HG03280 (cell line): ENCODE data around the gene FAM25A.
"Not testable (repeated sequence)": the region's sequence is repeated elsewhere in the genome, so short reads cannot be mapped to it uniquely, and the experiment has no call there.

Experiments used
- ATAC-seq: cut with Tn5 transposase; IDR thresholded peaks from one replicate; pipeline ENCODE4 v1.9.1; 2021; ENCODE audit warnings: mild to moderate bottlenecking, moderate library complexity; ENCODE audit not compliant: unreplicated experiment

Gene FAM25A

DNA sequence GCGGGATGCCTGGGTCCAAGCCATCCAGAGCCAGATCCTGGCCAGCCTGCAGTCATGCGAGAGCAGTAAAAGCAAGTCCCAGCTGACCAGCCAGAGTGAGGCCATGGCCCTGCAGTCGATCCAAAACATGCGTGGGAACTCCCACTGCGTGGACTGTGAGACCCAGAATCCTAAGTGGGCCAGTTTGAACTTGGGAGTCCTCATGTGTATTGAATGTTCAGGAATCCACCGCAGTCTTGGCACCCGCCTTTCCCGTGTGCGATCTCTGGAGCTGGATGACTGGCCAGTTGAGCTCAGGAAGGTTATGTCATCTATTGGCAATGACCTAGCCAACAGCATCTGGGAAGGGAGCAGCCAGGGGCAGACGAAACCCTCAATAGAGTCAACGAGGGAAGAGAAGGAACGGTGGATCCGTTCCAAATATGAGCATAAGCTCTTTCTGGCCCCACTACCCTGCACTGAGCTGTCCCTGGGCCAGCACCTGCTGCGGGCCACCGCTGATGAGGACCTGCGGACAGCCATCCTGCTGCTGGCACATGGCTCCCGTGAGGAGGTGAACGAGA is 10.9 kb upstream of the FAM25A start:
- not testable (repeated sequence) for ATAC-seq

GRCh38 chr10:87013528-87013927 is 6.6 kb upstream of the FAM25A start:
- not testable (repeated sequence) for ATAC-seq

DNA sequence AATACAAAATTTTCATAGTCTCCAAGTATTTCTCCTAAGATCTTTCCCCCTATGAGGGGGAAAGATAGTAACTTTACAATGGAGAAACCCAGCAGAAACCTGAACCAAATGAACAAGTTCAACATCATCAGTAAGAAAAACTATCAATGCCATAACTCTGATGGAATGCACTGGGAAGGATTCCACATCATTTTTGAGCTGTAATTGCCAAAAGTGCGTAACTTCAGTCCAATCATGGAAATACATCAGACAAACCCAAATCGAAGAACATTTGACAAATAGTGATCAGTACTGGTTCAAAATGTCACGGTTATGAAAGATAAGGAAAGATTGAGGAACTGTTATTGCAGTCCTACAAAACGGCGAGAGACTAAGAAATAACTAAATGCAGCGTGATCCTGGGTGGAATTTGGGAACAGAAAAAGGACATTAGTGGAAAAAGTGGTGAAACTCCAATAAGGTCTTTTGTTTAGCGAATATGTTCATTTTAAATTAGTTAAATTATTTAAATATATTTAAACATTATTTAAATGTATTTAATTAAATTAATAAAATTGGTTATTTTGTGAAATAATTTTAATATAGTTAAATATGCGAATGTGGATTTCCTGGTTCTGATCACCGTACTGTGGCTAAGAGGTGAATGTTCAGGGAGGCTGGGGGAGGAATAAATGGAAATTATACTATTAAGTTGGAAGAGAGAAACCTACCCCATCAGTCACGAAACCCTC is 4.9 kb upstream of the FAM25A start:
- not testable (repeated sequence) for ATAC-seq

- ATAC-seq = not testable (repeated sequence)
Observed at GRCh38 chr10:87018127-87018526, 2.0 kb upstream of the FAM25A start.

DNA sequence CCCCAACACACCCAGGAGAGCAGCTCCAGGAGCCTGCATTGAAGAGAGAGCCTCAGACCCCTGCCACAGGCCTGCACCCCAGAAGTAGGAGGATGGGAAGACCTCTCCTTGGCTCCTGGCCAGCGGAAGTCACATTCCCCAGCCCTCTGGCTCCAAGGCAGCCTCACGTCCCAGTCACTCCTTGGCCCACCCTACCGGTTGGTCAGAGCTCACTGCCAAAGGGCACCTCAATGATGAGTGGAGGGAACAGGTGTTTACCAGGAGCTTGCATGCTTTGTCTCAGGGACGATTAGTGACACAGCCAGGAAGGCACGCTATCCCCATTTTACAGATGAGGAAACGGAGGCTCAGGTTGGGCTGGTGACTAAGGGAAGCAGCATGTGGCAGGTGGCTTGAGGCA is 1.0 kb upstream of the FAM25A start:
- not testable (repeated sequence) for ATAC-seq

DNA sequence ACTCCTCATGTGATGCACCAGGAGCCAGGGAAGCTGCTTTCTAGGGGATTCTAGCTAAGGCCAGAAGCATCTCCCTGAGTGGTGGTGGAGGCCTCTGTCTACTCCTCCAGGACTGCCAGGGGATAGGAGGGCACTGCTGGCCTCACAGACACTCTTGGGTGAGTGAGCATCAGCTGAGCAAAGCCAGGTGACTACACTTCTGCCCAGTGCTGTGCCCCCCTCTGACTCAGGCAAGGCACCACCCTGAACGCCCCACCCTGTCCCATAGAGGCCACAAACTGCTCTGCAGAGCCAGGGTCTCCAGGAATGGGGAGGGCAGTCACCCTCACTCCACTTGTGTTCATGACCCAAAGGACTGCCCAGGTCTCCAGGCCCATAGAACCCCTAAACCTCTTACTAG is 590 bp upstream of the FAM25A start:
- ATAC-seq = not testable (repeated sequence)

DNA sequence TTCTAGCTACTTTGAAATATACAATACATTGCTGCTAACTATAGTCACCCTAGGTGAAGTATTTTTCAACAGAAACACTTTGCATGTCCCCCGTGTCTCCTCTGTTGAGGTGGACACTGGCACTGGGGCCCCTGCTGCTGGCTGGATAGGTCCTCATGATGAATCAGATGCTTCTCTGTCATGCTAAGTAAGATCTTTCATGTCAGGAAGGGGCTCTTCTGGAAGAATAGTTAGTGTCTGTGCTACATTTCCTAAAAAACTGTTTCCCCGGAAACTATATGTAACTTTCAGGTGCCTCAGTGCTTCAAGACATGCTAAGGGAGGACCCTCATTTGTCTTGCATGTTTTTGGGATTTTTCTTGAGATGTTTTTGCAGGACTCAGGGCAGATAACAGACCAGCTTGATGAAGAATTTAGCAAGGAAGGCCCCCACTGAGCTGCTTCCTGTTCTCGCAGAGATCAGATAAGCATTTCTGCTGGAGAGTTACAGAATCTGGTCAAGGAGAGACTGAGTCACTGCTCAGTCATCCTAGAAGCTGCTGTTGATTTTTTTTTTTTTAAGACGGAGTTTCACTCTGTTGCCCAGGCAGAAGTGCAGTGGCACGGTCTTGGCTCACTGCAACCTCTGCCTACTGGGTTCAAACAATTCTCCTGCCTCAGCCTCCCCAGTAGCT is 5.3 kb downstream of the FAM25A start:
- not testable (repeated sequence) for ATAC-seq

DNA sequence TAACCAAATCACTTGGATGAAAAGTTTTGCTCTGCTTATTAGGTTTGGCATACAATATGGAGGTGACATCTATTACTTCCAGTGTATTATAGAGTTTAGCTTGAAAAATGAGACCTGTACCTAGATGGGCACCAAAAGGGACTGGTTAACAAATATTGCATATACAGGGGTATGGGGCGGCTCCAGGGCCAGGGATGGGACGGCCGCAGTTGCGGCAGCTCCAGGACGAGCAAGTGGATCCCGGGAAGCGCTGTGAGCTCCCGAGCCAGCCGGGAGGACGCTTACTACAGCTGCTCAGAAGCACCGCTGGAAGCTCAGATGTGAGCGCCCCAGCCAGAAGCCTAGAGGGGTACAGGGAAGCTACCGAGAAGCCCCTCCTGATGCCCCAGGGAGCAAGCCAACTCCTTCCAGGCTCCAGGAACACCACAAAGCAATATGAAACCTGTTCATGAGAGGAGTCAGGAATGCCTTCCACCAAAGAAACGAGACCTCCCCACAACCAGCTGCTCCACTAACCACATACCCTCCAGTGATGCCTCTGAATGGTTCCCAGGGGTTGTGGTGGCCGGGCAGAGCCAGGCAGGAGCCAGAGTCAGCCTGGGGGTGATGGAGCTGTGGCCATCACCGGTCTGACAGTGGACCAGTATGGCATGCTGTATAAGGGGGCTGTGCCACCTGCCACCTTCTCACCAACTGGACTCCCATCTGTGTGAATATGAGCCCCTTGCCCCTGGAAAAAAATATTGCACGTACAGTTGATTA is 6.8 kb downstream of the FAM25A start:
- ATAC-seq = not testable (repeated sequence)

DNA sequence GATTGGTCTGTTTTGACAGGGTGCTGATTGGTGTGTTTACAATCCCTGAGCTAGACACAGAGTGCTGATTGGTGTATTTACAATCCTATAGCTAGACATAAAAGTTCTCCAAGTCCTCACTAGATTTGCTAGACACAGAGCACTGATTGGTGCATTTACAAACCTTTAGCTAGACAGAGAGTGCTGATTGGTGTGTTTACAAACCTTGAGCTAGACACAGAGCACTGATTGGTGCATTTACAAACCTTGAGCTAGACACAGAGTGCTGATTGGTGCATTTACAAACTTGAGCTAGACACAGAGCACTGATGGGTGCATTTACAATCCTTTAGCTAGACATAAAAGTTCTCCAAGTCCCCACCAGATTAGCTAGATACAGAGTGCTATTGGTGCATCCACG is 10.3 kb downstream of the FAM25A start:
- ATAC-seq = not testable (repeated sequence)

GRCh38 chr10:87030912-87031635 is 11.0 kb downstream of the FAM25A start:
- no peak for ATAC-seq

- no peak for ATAC-seq
Observed at GRCh38 chr10:87036623-87037022, 16.5 kb downstream of the FAM25A start.

DNA sequence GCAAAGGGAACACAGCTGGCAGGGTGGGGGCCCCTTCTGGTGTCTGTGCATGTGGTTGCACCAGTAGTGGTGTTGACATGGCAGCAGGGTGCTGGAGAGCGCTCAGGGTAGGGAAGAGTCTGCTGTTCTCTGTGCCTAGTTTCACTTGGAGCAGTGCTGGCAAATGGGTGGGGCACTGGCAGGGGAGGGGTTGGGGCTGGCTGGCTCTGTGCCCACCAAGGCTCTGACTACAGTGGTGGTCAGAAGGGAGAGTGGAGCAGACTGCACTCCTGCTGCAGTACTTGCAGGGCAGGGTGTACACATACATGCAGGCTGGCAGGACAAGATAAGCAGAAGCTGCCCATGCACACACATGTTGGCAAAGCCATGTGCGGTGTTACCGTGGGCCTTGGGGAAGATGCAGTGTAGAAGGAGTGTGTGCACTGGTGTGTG is 18.2 kb downstream of the FAM25A start:
- ATAC-seq = no peak

DNA sequence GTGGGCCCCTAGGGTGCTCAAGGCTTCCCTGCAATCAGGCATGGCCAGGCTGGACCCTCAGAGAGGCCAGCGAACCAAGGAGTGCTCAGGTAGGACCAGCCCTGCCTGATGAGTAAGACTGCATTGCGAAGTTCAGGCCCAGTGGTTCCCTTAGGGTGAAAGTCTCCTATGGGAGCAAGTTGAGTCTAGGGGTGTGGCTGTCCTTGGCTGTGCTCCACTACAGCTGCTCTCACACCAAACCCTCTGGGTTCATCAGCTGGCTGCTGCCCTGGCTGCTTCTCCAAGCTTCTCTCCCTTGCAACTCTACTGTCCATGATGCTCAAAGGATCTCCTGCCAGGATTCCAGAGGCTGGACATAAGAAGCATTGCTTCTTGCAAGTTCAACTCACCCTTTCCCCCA is 18.7 kb downstream of the FAM25A start:
- ATAC-seq = no peak

DNA sequence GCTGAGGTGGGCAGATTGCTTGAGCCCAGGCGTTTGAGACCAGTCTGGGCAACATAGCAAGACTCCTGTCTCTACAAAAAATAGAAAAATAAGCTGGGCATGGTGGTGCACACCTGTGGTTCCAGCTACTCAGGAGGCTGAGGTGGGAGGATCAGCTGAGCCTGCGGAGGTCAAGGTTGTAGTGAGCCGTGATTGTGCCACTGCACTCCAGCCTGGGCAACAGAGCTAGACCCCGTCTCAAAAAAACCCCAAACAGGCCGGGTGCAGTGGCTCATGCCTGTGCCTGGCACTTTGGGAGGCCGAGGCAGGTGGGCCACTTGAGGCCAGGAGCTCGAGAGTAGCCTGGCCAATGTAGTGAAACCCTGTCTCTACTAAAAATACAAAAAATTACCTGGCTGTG is 23.5 kb downstream of the FAM25A start:
- ATAC-seq = not testable (repeated sequence)

DNA sequence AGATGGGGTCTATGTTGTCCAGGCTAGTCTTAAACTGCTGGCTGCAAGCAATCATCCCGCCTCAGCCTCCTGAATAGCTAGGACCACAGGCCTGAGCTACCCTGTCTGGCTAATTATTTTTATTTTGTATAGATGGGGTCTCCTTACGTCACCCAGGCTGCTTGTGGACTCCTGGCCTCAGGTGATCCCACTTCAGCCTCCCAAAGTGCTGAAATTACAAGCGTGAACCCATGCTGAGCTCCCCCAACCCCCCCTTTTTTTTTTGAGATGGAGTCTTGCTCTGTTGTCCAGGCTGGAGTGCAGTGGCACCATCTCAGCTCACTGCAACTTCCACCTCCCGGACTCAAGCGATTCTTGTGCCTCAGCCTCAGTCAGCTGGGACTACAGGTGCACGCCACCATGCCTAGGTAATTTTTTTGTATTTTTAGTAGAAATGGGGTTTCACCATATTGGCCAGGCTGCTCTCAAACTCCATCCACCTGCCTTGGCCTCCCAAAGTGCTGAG is 25.4 kb downstream of the FAM25A start:
- ATAC-seq = no peak

DNA sequence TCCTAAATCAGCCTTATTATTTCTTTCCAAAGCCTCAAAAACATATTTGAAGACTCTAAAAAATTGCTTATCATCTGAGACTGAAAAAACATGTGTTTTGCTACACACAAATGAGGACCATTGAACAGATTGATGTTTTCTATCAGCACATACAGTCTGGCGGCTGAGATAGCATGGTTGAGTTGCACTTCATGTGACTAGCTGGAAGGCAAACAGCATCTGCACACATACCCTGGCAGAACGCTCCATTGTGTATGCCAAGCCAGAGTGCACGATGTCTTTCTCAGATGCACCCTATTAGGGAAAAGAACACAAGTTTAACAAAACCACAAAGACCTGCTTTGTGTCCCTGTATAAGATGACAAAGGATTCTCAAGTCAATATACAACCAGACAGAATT is 33.0 kb downstream of the FAM25A start:
- no peak for ATAC-seq

GRCh38 chr10:87053577-87054181 is 33.6 kb downstream of the FAM25A start:
- no peak for ATAC-seq

DNA sequence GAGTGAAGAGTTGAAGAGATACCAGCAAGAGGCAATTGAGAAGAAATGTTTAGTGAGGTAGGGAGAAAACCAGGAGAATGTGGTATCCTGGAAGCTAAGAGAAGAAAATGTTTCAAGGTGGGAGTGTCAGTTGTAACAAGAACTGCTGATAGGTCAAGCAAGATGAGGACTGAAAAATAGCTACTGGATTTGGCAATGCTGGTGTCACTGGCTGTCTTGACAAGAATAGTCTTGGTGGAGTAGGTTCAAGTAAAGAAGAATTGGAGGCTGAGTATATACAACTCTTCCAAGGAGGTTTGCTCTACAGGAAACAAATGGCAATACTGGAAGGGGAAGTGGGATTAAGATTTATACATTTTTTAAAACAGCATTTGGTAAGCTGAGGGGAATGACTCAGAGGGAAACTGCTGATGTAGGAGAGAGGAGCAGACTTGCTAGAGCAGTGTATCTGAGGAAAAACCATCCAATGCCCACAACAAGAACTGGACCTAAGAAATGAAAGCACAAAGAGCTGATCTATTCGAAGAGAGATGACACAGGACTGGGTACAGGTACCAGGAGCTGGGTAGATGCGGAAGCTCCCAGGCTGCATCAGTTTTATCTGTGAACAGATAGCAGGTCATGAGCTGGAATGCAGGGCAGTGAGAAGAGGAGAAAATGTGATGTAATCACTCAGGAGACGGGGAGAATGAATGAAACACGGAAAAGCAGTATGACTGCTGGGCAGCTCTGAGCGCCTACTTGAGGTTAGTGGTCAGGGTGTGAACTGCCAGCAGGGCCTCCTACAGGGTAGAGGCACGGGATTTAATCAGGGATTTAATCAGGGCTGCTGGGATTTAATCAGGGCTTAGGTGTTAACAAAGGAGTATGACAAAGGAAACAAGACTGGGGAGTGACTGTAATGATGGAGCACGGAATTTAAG is 34.5 kb downstream of the FAM25A start:
- no peak for ATAC-seq

DNA sequence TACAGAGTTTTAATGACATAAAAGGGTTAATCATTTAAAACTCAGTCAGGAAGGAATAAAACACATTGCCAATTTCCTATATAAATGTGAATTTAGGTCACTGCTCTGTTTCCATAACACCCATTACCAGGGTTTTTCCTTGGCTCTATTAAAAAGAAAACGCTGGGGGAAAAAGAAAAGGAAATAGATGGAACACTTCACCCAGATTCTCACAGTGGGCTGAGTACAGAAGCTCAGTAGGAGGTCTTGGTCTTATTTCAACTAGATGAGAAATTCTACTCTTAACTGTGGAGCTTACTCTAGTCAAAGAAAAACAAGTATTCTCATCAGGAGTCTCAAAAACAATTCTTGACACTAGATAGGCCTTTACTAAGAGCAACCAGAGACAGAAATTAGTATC is 38.1 kb downstream of the FAM25A start:
- no peak for ATAC-seq
